C4-2B (cell line): Measurements from ENCODE around the gene JAKMIP2.
A peak's percentile ranks its signal among the peaks of the same experiment; 100 is the strongest.
"Not testable (repeated sequence)": the region's sequence is repeated elsewhere in the genome, so short reads cannot be mapped to it uniquely, and the experiment has no call there.

ENCODE experiments used
- H3K27ac ChIP-seq: fragments of 450-650 bp; 2 replicates; pipeline ENCODE4 v1.5.1; 2017
- ZFX ChIP-seq: fragments of 450-650 bp; IDR thresholded peaks from 2 replicates; pipeline ENCODE4 v1.6.1; 2017
- TF ChIP-seq, protein P1 (sequence below): fragments of 450-650 bp; conservative IDR thresholded peaks from 2 replicates; pipeline ENCODE4 v1.5.1; 2017; ENCODE audit warnings: mild to moderate bottlenecking

The JAKMIP2 gene

DNA sequence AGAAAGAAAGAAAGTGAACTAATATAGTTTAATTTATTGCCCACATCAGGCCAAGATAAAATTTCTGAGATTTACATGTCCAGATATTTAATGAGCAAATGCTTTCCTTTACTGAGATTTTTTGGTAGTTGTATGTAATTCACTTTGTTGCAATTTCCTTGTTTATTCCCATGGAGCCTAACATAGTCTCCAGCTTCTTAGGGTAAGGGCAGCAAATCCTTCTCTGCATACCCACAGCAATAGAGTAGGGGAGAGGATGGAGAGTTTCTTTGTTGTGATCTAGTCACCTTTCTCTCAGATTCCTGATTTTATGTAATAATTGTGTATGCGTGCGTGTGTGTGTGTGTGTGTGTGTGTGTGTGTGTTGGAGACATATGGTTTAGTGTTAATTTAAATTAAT is 221.1 kb downstream of the JAKMIP2 start:
- no peak for TF ChIP-seq ZFX
- TF ChIP-seq, protein P1, sequence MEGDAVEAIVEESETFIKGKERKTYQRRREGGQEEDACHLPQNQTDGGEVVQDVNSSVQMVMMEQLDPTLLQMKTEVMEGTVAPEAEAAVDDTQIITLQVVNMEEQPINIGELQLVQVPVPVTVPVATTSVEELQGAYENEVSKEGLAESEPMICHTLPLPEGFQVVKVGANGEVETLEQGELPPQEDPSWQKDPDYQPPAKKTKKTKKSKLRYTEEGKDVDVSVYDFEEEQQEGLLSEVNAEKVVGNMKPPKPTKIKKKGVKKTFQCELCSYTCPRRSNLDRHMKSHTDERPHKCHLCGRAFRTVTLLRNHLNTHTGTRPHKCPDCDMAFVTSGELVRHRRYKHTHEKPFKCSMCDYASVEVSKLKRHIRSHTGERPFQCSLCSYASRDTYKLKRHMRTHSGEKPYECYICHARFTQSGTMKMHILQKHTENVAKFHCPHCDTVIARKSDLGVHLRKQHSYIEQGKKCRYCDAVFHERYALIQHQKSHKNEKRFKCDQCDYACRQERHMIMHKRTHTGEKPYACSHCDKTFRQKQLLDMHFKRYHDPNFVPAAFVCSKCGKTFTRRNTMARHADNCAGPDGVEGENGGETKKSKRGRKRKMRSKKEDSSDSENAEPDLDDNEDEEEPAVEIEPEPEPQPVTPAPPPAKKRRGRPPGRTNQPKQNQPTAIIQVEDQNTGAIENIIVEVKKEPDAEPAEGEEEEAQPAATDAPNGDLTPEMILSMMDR: no peak
- no peak overlapping the region for H3K27ac ChIP-seq

DNA sequence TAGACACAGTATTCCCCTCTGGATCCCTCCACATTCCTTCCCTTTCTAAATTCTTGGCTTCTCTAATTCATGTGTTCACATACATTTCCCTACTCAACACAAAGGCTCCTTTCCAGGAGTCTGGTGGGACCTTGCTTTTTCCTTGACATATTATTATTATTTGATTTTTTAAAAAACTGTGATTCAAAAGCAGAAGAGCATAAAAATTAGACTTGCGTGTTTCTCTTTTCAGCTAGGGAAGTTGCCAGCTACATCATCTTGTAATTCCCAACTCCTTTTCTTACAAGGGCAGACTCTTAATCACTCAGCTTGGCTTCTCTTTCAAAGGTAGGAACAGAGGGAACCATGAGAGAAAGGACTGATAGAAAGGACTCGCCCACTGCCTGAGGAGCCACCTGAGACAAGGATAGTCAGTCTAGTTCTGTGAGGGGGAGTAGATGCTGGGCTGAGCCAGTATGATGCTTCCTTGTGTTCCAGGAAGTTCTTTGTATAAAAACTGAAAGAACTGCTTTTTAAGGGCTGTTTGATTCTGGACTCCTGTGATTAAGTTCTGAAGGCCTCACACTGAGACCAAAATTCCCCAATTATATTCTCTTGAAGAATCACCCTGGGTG is 221.7 kb downstream of the JAKMIP2 start:
- TF ChIP-seq, protein P1: no peak
- no peak for TF ChIP-seq ZFX
- H3K27ac ChIP-seq: no peak overlapping the region

- TF ChIP-seq, protein P1: no peak
- no peak for TF ChIP-seq ZFX
- no peak overlapping the region for H3K27ac ChIP-seq
Observed at GRCh38 chr5:147559749-147560148, 222.8 kb downstream of the JAKMIP2 start.

DNA sequence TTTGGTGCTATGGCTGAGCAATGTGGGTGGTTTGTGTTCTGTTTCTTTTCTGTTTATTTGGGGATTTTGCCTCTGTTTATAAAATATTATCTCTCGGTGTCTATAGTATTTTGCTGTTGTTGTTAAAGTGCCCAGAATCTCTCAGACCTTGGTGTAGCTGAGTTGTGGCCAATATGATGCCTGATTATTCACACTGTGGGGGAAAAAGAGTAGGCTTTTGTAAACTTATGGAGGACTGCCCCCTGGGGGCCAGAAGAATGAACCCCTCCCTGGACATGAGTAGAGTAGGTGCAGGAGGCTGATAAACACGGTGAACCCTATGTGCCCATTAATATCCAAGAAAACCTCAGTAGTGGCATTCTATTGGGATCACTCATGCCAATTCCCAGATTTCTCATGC is 223.7 kb downstream of the JAKMIP2 start:
- TF ChIP-seq, protein P1: peak; percentile 46
- no peak for TF ChIP-seq ZFX
- H3K27ac ChIP-seq: no peak overlapping the region

- H3K27ac ChIP-seq: no peak overlapping the region
- no peak for TF ChIP-seq ZFX
- TF ChIP-seq, protein P1: no peak
Observed at GRCh38 chr5:147557876-147558745, 224.4 kb downstream of the JAKMIP2 start.

GRCh38 chr5:147555176-147555575 is 227.4 kb downstream of the JAKMIP2 start:
- TF ChIP-seq, protein P1: no peak
- no peak for TF ChIP-seq ZFX
- no peak overlapping the region for H3K27ac ChIP-seq

DNA sequence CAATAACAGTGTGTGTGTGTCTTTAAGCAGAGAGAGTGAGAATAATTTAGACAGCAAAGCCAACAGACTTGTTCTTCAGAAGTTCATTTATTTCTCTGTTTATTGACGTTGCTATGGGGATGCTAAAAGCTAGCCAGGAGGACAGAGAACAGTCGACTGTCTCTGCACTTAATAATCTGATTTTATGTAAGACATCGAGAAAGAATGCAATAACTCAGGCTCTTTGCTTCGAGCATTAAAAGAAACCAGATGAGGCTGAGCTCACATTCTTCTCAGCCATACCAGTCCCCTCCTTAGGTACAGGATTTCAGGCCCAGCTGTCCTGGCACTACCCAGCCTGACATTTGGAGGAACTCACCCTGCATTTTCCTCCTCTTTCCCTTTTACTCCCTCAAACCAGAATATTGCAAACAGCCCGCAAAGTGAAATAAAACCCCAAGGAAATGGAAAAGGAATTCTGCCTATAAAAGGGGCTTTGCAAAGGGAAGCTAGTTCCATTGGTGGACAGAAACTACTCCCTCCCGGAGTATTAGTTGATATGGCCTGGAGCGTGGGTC is 228.2 kb downstream of the JAKMIP2 start:
- H3K27ac ChIP-seq: no peak overlapping the region
- TF ChIP-seq ZFX: no peak
- TF ChIP-seq, protein P1: no peak

DNA sequence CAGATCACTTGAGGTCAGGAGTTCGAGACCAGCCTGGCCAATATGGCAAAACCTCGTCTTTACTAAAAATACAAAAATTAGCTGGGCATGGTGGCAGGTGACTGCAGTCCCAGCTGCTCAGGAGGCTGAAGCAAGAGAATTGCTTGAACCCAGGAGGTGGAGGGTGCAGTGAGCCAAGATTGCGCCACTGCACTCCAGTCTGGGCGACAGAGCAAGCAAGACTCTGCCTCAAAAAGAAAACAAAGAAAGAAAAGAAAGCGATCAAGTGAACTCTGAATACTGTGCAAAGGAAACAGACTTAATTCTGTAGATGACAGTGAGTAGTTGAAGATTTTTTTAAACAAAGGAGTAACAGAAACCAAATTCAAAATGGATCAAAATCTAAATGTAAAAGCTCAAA is 228.7 kb downstream of the JAKMIP2 start:
- not testable (repeated sequence) for H3K27ac ChIP-seq
